ENCODE measurements around the gene JHY.
A peak's percentile ranks its signal among the peaks of the same experiment; 100 is the strongest.

DNA sequence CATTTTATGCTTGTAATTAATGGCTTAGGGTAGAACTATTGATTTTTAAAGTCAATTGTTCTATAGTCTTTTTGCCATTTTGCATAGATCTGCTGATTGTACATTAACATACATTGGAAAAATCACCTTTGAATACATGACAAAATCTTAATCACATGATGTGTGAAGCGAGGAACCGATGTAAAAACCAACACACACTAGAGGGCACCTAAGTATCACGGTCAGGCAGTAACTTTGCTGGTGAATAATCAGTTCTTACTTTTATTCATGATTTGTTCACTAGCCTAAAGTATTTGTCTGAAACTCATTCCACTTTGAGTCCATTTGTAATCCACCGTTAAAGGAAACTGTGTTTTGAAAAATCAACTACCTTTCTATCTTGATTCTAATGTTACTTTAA lies 28.2 kb downstream of the JHY start:
- TF ChIP-seq, protein P1, sequence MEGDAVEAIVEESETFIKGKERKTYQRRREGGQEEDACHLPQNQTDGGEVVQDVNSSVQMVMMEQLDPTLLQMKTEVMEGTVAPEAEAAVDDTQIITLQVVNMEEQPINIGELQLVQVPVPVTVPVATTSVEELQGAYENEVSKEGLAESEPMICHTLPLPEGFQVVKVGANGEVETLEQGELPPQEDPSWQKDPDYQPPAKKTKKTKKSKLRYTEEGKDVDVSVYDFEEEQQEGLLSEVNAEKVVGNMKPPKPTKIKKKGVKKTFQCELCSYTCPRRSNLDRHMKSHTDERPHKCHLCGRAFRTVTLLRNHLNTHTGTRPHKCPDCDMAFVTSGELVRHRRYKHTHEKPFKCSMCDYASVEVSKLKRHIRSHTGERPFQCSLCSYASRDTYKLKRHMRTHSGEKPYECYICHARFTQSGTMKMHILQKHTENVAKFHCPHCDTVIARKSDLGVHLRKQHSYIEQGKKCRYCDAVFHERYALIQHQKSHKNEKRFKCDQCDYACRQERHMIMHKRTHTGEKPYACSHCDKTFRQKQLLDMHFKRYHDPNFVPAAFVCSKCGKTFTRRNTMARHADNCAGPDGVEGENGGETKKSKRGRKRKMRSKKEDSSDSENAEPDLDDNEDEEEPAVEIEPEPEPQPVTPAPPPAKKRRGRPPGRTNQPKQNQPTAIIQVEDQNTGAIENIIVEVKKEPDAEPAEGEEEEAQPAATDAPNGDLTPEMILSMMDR (IDR thresholded peaks at IDR 0.05): peak in 5 of 6 experiments; percentile 23 to 43 (median 38)
- TF ChIP-seq POLR2A (IDR thresholded peaks at IDR 0.05): no peak

Data from adrenal gland (tissue), 5 donors.